Astrocyte of the spinal cord (primary cell): ENCODE measurements around the gene KBTBD3.
"Not testable (repeated sequence)": the region's sequence is repeated elsewhere in the genome, so short reads cannot be mapped to it uniquely, and the experiment has no call there.

Experiments
- DNase-seq: peaks from one replicate; pipeline ENCODE4 v3.0.0; 2011; ENCODE audit warnings: low read depth, low spot score
- H3K4me3 ChIP-seq: 2 replicates; pipeline ENCODE4 v1.5.1; 2011; ENCODE audit warnings: low read depth, mild to moderate bottlenecking, low read length, moderate library complexity
- in situ Hi-C: cut with HindIII; loops from 2 replicates; pipeline ENCODE4 v1.10.0; 2017; ENCODE audit warnings: low sequenced_read_pairs
- TF ChIP-seq, protein P1 (sequence below): IDR thresholded peaks from 2 replicates; pipeline ENCODE4 v1.5.1; 2012; ENCODE audit warnings: low read depth, mild to moderate bottlenecking, low read length, inconsistent platforms

Gene KBTBD3

DNA sequence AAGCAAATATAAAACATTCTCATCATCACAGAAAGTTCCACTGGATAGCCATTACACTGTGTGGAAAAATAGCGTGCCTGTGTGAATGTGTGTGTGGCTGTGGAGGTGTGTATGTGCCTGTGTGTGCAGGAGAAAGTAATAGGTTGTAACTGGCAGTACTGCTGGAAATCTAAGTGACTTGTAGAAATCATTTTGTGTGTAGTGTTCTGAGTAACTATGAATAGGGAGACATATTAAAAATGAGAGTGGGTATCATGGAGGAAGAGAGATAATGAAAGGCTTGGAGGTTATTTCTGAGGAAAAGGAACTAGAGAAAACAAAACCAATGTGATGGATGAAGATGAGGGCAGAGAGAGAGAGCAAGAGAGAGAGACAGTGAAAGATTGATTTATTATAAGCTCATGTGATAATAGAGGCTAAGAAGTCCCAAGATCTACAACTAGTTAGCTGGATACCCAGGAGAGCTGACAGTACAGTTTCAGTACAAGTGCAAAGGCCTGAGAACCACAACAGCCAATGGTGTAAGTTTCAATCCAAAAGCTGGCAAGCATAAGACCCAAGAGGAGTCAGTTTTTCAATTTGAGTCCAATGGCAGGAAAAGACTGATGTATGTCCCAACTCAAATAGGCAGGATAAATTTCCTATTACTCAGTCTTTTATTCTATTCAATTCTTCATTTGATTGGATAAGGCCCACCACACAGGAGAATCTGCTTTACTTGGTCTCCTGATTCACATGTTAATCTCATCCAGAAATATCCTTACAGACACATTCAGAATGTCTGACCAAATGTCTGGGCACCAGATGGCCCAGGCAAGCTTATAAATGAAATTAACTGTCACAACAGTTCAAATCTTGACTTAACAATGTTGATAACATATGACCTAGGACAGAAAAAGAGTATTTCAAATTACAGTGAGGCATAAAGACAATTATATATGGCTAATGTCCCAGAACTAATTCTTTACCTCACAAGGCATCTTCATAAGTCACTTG is 14.9 kb downstream of the KBTBD3 start:
- no peak for DNase-seq
- in situ Hi-C loops, result no loop called here
- TF ChIP-seq, protein P1, sequence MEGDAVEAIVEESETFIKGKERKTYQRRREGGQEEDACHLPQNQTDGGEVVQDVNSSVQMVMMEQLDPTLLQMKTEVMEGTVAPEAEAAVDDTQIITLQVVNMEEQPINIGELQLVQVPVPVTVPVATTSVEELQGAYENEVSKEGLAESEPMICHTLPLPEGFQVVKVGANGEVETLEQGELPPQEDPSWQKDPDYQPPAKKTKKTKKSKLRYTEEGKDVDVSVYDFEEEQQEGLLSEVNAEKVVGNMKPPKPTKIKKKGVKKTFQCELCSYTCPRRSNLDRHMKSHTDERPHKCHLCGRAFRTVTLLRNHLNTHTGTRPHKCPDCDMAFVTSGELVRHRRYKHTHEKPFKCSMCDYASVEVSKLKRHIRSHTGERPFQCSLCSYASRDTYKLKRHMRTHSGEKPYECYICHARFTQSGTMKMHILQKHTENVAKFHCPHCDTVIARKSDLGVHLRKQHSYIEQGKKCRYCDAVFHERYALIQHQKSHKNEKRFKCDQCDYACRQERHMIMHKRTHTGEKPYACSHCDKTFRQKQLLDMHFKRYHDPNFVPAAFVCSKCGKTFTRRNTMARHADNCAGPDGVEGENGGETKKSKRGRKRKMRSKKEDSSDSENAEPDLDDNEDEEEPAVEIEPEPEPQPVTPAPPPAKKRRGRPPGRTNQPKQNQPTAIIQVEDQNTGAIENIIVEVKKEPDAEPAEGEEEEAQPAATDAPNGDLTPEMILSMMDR, result no peak
- H3K4me3 ChIP-seq, result no peak overlapping the region

DNA sequence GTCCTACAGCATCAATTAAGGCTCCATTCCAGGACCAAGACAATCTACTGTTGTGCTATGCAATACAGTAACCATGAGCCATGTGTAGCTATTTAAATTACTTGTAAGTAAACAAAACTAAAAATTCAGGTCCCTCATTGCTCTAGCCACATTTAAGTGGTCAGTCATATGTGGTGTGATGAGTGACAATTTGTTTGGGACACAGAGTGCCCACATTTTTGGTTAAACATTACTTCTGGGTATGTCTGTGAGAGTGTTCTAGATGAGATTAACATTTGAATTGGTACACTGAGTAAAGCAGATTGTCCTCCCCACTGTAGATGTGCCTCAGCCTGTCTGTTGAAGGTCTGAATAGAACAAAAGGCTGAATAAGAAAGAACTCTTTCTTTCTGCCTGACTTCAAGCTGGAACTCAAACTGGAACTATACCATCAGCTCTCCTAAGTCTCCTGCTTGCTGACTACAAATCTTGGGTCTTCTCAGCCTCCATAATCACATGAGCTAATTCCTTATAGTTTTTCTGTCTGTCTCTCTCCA is 15.8 kb downstream of the KBTBD3 start:
- DNase-seq, result no peak
- in situ Hi-C loops, result no loop called here
- no peak overlapping the region for H3K4me3 ChIP-seq
- TF ChIP-seq, protein P1, result no peak

DNA sequence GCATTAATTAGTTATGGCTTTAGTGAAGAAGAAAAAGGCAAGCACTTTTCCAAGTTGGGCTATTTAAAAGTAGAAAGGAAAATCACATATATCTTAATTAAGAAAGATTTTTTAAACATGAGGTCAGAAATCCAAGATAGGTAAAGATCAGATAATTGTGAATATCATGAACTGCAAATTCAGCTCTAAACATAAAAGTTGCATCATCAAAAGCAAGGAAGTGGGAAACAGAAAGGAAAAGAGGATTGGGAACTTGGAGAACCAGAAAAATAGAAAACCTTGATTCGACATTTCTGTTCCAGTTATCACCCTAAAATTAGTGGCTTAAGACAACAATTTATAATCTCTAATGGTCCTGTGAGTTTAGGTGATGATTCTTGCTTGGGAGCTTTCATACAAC is 17.5 kb downstream of the KBTBD3 start:
- DNase-seq, result no peak
- H3K4me3 ChIP-seq, result no peak overlapping the region
- in situ Hi-C loops, result no loop called here

DNA sequence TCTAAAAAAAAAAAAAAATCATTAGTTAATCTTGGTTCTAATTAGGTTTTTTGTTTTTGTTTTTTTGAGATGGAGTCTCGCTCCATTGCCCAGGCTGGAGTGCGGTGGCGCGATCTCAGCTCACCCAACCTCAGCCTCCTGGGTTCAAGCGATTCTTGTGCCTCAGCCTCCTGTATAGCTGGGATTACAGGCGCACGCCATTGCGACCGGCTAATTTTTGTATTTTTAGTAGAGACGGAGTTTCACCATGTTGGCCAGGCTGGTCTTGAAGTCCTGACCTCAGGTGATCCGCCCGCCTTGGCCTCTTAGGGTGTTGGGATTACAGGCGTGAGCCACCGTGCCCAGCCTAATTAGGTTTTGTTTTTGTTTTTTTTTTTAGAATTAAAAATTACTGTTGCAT is 18.8 kb downstream of the KBTBD3 start:
- DNase-seq, H3K4me3 ChIP-seq, in situ Hi-C loops: not testable (repeated sequence)

More for the DNA sequence above, 17.5 kb downstream of the KBTBD3 start:
- TF ChIP-seq, protein P1, result no peak

DNA sequence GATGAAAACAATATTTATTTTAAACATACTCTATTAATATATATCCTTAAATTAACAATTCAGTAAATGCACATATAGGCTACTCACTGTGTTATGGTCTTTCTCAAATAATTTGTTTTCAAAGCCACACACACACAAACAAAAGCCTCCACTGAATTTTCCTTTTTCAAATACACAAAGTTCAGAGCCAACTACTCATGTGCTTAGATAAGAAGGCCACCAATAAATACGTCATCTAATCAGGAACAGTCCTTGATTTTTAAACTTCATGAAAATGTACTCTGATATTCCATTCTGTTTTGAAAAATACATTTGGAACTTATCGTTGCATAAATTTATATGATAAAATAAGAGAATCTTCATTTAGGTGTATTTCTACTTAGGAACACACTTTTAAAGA is 26.0 kb downstream of the KBTBD3 start:
- TF ChIP-seq, protein P1, result no peak
- DNase-seq, result no peak
- no peak overlapping the region for H3K4me3 ChIP-seq
- in situ Hi-C loops, result no loop called here

DNA sequence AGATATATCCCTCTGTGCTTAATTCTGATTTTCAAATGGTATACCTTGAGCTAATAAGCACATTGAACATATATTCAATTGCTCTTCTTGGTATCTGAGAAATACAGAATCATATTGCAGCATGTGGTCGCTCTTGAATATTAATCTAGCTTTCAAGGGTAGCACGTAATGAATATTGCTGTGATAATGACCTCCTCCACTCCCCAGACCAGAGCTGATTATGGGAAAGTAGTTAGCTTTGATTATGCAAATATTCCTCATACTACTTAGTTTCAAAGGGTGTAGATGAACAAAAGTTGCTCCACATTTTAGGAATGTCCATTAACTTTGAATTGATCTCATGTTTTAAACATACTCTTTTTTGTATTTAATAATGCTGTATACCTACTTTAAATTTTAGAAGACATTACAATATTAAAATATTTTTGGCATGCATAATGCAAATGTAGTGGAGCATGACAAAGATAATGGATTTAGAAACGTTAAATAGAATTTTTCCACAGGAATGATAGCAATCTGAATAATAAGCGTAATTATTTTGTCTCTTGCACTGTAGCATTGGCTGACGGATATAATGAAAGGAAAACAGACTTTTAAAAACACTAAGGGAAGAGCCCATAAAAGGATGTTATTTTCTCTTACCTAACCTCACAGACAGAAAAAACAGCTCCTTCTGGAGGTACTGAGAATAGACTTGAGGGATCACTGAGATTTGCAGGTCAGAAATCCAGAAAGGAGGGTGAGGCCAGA is 27.2 kb downstream of the KBTBD3 start:
- no peak for DNase-seq
- H3K4me3 ChIP-seq, result no peak overlapping the region
- in situ Hi-C loops, result no loop called here
- TF ChIP-seq, protein P1, result no peak
